Measurements from ENCODE around the gene GBX2. TPM values are rescaled to one million over a fixed set of nuclear protein-coding genes. Genes with fewer than 3 reads are reported as not detected.
"Not testable (repeated sequence)": the region's sequence is repeated elsewhere in the genome, so short reads cannot be mapped to it uniquely, and the experiment has no call there.

Gene GBX2
- total and polyA plus RNA-seq, 4 donors: 0.59 to 1.3 TPM; not detected in 2

- H3K27ac ChIP-seq (ENCODE audit: low read depth in 1 of 2, low read length in 2 of 2): no peak overlapping the region
- H3K36me3 ChIP-seq (ENCODE audit: control insufficient read depth in 1 of 2, insufficient read depth in 2 of 2, low read length in 1 of 2): no peaks in the 10 kb centered on the region
- H3K4me1 ChIP-seq (ENCODE audit: control insufficient read depth in 1 of 2, insufficient read depth in 2 of 2, low read length in 2 of 2): no peaks in the 10 kb centered on the region
- no peaks in the 10 kb centered on the region for H3K27me3 ChIP-seq (ENCODE audit: control insufficient read depth in 1 of 2, insufficient read depth in 2 of 2, low read length in 1 of 2)
- WGBS, 2 donors: 93 to 95% methylated on average over 16 of the region's 16 CpGs
- ATAC-seq (ENCODE audit: low FRiP score): no peak
- intact Hi-C loops (cut with DNase I): no loop called here
- peaks cover 4% of the 10 kb centered on the region for H3K9me3 ChIP-seq (ENCODE audit: control insufficient read depth, low read length)
- DNase-seq: no peak
- no peak overlapping the region for H3K4me3 ChIP-seq (ENCODE audit: low read length in 2 of 2)
These were observed 11.9 kb downstream of the GBX2 start for GRCh38 chr2:236156095-236156859.

DNA sequence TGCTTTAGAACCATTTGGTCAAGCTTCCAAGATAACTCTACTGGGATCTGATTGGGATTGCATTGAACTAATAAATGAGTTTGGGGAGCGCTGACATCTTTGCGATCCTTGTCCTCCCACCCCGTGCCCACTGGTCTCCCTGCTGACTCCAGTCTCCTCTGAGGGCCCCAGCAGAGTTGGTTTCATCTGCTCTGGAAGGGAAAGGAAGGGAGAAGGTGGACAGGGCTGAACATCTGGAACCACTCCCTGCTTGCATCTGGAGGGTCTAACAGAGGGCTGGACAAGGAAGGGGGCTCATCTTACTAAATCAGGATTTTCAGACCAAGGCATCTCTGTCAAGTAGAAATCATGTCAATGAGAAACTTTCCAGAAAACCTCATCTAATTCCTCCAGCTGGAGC lies 12.8 kb downstream of the GBX2 start:
- DNase-seq: no peak
- peaks cover 7% of the 10 kb centered on the region for H3K9me3 ChIP-seq (ENCODE audit: control insufficient read depth, low read length)
- WGBS, 2 donors: 72 to 82% methylated on average over 3 of the region's 3 CpGs
- H3K27ac ChIP-seq (ENCODE audit: low read depth in 1 of 2, low read length in 2 of 2): no peak overlapping the region
- H3K4me1 ChIP-seq (ENCODE audit: control insufficient read depth in 1 of 2, insufficient read depth in 2 of 2, low read length in 2 of 2): no peaks in the 10 kb centered on the region
- H3K27me3 ChIP-seq (ENCODE audit: control insufficient read depth in 1 of 2, insufficient read depth in 2 of 2, low read length in 1 of 2): no peaks in the 10 kb centered on the region
- ATAC-seq (ENCODE audit: low FRiP score): no peak
- H3K4me3 ChIP-seq (ENCODE audit: low read length in 2 of 2): no peak overlapping the region
- H3K36me3 ChIP-seq (ENCODE audit: control insufficient read depth in 1 of 2, insufficient read depth in 2 of 2, low read length in 1 of 2): no peaks in the 10 kb centered on the region
- intact Hi-C loops (cut with DNase I): no loop called here

GRCh38 chr2:236146436-236146835 lies 21.8 kb downstream of the GBX2 start:
- intact Hi-C loops (cut with DNase I): no loop called here
- WGBS, 2 donors: 93 to 94% methylated on average over 7 of the region's 7 CpGs
- H3K4me3 ChIP-seq (ENCODE audit: low read length in 2 of 2): no peak overlapping the region
- H3K27me3 ChIP-seq (ENCODE audit: control insufficient read depth in 1 of 2, insufficient read depth in 2 of 2, low read length in 1 of 2): peaks cover 1 to 5% of the 10 kb centered on the region in 2 donors
- no peak overlapping the region for H3K27ac ChIP-seq (ENCODE audit: low read depth in 1 of 2, low read length in 2 of 2)
- H3K9me3 ChIP-seq (ENCODE audit: control insufficient read depth, low read length): peaks cover 3% of the 10 kb centered on the region
- H3K4me1 ChIP-seq (ENCODE audit: control insufficient read depth in 1 of 2, insufficient read depth in 2 of 2, low read length in 2 of 2): no peaks in the 10 kb centered on the region
- no peaks in the 10 kb centered on the region for H3K36me3 ChIP-seq (ENCODE audit: control insufficient read depth in 1 of 2, insufficient read depth in 2 of 2, low read length in 1 of 2)
- ATAC-seq (ENCODE audit: low FRiP score): no peak
- DNase-seq: no peak

DNA sequence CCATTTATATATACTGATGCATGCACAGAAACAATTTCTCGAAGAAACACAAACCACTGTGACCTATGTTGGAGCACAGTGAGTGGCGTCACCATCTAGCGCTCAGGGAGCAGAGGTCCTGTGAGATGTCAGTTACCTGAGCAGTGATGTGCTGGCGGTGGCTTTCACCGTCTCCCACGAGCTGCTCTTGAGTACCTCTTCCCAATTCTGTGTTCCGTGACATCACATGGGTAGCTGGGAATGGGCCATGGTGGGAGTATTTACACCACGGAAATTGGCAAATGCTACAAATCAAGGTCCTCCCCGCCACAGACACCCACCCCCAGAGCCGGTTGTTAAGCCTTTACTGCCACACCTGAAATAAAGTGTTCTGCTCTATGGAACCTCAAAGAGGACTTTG lies 24.4 kb downstream of the GBX2 start:
- H3K27me3 ChIP-seq (ENCODE audit: control insufficient read depth in 1 of 2, insufficient read depth in 2 of 2, low read length in 1 of 2): peaks cover 1 to 5% of the 10 kb centered on the region in 2 donors
- H3K4me3 ChIP-seq (ENCODE audit: low read length in 2 of 2): no peak overlapping the region
- DNase-seq (no peak), ATAC-seq (ENCODE audit: low FRiP score) (no peak)
- intact Hi-C loops (cut with DNase I): no loop called here
- WGBS, 2 donors: 94% methylated on average over 10 of the region's 10 CpGs
- H3K27ac ChIP-seq (ENCODE audit: low read depth in 1 of 2, low read length in 2 of 2): no peak overlapping the region
- no peaks in the 10 kb centered on the region for H3K4me1 ChIP-seq (ENCODE audit: control insufficient read depth in 1 of 2, insufficient read depth in 2 of 2, low read length in 2 of 2)
- no peaks in the 10 kb centered on the region for H3K36me3 ChIP-seq (ENCODE audit: control insufficient read depth in 1 of 2, insufficient read depth in 2 of 2, low read length in 1 of 2)
- peaks cover 2% of the 10 kb centered on the region for H3K9me3 ChIP-seq (ENCODE audit: control insufficient read depth, low read length)

GRCh38 chr2:236141616-236142015 lies 26.6 kb downstream of the GBX2 start:
- H3K27me3 ChIP-seq (ENCODE audit: control insufficient read depth in 1 of 2, insufficient read depth in 2 of 2, low read length in 1 of 2); H3K4me1 ChIP-seq (ENCODE audit: control insufficient read depth in 1 of 2, insufficient read depth in 2 of 2, low read length in 2 of 2); ATAC-seq (ENCODE audit: low FRiP score); intact Hi-C loops (cut with DNase I); H3K9me3 ChIP-seq (ENCODE audit: control insufficient read depth, low read length); H3K4me3 ChIP-seq (ENCODE audit: low read length in 2 of 2); H3K36me3 ChIP-seq (ENCODE audit: control insufficient read depth in 1 of 2, insufficient read depth in 2 of 2, low read length in 1 of 2); DNase-seq; H3K27ac ChIP-seq (ENCODE audit: low read depth in 1 of 2, low read length in 2 of 2): not testable (repeated sequence)
- WGBS, 2 donors: 87 to 89% methylated on average over 11 of the region's 11 CpGs

GRCh38 chr2:236137066-236137465 lies 31.1 kb downstream of the GBX2 start:
- DNase-seq: no peak
- Histone ChIP-seq H3K4me3 (ENCODE audit: low read length in 2 of 2) (no peak overlapping the region), H3K27me3 (ENCODE audit: control insufficient read depth in 1 of 2, insufficient read depth in 2 of 2, low read length in 1 of 2) (no peaks in the 10 kb centered on the region), H3K9me3 (ENCODE audit: control insufficient read depth, low read length) (peaks cover 2% of the 10 kb centered on the region), H3K27ac (ENCODE audit: low read depth in 1 of 2, low read length in 2 of 2) (no peak overlapping the region), H3K36me3 (ENCODE audit: control insufficient read depth in 1 of 2, insufficient read depth in 2 of 2, low read length in 1 of 2) (no peaks in the 10 kb centered on the region), H3K4me1 (ENCODE audit: control insufficient read depth in 1 of 2, insufficient read depth in 2 of 2, low read length in 2 of 2) (no peaks in the 10 kb centered on the region)
- intact Hi-C loops (cut with DNase I): no loop called here
- WGBS, 2 donors: 94 to 95% methylated on average over 10 of the region's 10 CpGs
- no peak for ATAC-seq (ENCODE audit: low FRiP score)

DNA sequence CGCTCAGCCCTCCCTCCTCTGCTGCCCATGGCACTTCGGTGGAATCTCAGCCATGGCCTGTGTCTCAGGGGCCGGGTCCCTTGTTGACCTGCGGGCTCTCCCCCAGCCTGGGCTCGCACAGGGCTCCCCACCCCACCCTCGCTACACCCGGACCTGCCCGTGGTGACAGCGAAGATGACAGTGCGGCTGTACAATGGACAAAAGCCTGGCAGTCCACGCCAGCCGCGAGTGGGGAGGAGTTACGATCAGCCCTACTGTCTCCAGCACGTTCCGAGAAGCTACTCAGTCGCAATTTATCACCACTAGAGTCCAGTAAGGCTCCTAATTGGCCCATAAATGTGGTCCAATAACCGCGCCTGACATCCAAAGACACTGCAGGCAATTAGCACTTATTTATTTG lies 31.6 kb downstream of the GBX2 start:
- DNase-seq (no peak), ATAC-seq (ENCODE audit: low FRiP score) (no peak)
- intact Hi-C loops (cut with DNase I): no loop called here
- no peaks in the 10 kb centered on the region for H3K4me1 ChIP-seq (ENCODE audit: control insufficient read depth in 1 of 2, insufficient read depth in 2 of 2, low read length in 2 of 2)
- H3K36me3 ChIP-seq (ENCODE audit: control insufficient read depth in 1 of 2, insufficient read depth in 2 of 2, low read length in 1 of 2): no peaks in the 10 kb centered on the region
- WGBS, 2 donors: 81 to 82% methylated on average over 18 to 19 of the region's 19 CpGs
- no peak overlapping the region for H3K4me3 ChIP-seq (ENCODE audit: low read length in 2 of 2)
- no peaks in the 10 kb centered on the region for H3K27me3 ChIP-seq (ENCODE audit: control insufficient read depth in 1 of 2, insufficient read depth in 2 of 2, low read length in 1 of 2)
- no peak overlapping the region for H3K27ac ChIP-seq (ENCODE audit: low read depth in 1 of 2, low read length in 2 of 2)
- peaks cover 2% of the 10 kb centered on the region for H3K9me3 ChIP-seq (ENCODE audit: control insufficient read depth, low read length)

GRCh38 chr2:236133410-236134012 lies 34.7 kb downstream of the GBX2 start:
- intact Hi-C loops (cut with DNase I): no loop called here

GRCh38 chr2:236131073-236131692 lies 37.0 kb downstream of the GBX2 start:
- Histone ChIP-seq H3K27me3 (ENCODE audit: control insufficient read depth in 1 of 2, insufficient read depth in 2 of 2, low read length in 1 of 2) (no peaks in the 10 kb centered on the region), H3K36me3 (ENCODE audit: control insufficient read depth in 1 of 2, insufficient read depth in 2 of 2, low read length in 1 of 2) (no peaks in the 10 kb centered on the region), H3K4me1 (ENCODE audit: control insufficient read depth in 1 of 2, insufficient read depth in 2 of 2, low read length in 2 of 2) (no peaks in the 10 kb centered on the region), H3K9me3 (ENCODE audit: control insufficient read depth, low read length) (no peaks in the 10 kb centered on the region), H3K27ac (ENCODE audit: low read depth in 1 of 2, low read length in 2 of 2) (no peak overlapping the region), H3K4me3 (ENCODE audit: low read length in 2 of 2) (no peak overlapping the region)
- DNase-seq (no peak), ATAC-seq (ENCODE audit: low FRiP score) (no peak)
- intact Hi-C loops (cut with DNase I): no loop called here
- 81 to 82% methylated on average over 10 of the region's 10 CpGs for WGBS, 2 donors

More at GRCh38 chr2:236133410-236134012, 34.7 kb downstream of the GBX2 start:
- Histone ChIP-seq H3K27ac (ENCODE audit: low read depth in 1 of 2, low read length in 2 of 2) (no peak overlapping the region), H3K9me3 (ENCODE audit: control insufficient read depth, low read length) (no peaks in the 10 kb centered on the region), H3K36me3 (ENCODE audit: control insufficient read depth in 1 of 2, insufficient read depth in 2 of 2, low read length in 1 of 2) (no peaks in the 10 kb centered on the region), H3K4me3 (ENCODE audit: low read length in 2 of 2) (no peak overlapping the region), H3K27me3 (ENCODE audit: control insufficient read depth in 1 of 2, insufficient read depth in 2 of 2, low read length in 1 of 2) (no peaks in the 10 kb centered on the region), H3K4me1 (ENCODE audit: control insufficient read depth in 1 of 2, insufficient read depth in 2 of 2, low read length in 2 of 2) (no peaks in the 10 kb centered on the region)
- DNase-seq (no peak), ATAC-seq (ENCODE audit: low FRiP score) (no peak)
- 84 to 93% methylated on average over 12 of the region's 12 CpGs for WGBS, 2 donors

Measured in aorta (tissue), 5 donors.